HEK293 (cell line): ENCODE measurements around the gene MTMR3.

ENCODE experiments used
- HOXA7 ChIP-seq: sonication (generic); formaldehyde crosslinking; IDR thresholded peaks from 2 replicates; pipeline ENCODE4 v1.8.1; 2022; ENCODE audit warnings: missing genetic modification reagents, borderline replicate concordance
- KLF10 ChIP-seq: fragments of 450-650 bp; IDR thresholded peaks from 2 replicates; pipeline ENCODE4 v1.5.1; 2018; ENCODE audit warnings: missing biosample characterization, mild to moderate bottlenecking, missing genetic modification characterization
- ZBTB11 ChIP-seq: fragments of 450-650 bp; formaldehyde crosslinking; conservative IDR thresholded peaks from 2 replicates; pipeline ENCODE4 v1.5.1; 2016; ENCODE audit warnings: low read depth, missing biosample characterization, missing genetic modification characterization
- ZEB2 ChIP-seq: fragments of 450-650 bp; formaldehyde crosslinking; IDR thresholded peaks from 2 replicates; pipeline ENCODE4 v1.5.1; 2016; ENCODE audit warnings: missing biosample characterization, missing genetic modification characterization
- ZNF707 ChIP-seq: fragments of 450-650 bp; formaldehyde crosslinking; IDR thresholded peaks from 2 replicates; pipeline ENCODE4 v1.5.1; 2016; ENCODE audit warnings: missing biosample characterization, missing genetic modification characterization
- TF ChIP-seq, protein P1 (sequence below): fragments of 450-650 bp; formaldehyde crosslinking; IDR thresholded peaks from 2 replicates; pipeline ENCODE4 v1.5.1; 2016; ENCODE audit warnings: missing biosample characterization, missing genetic modification characterization
- TF ChIP-seq, protein P2 (sequence below): IDR thresholded peaks from 2 replicates; pipeline ENCODE4 v1.6.1; 2011; ENCODE audit warnings: mild to moderate bottlenecking, low read depth, low read length, borderline replicate concordance
- TF ChIP-seq, protein P3 (sequence below): fragments of 450-650 bp; formaldehyde crosslinking; IDR thresholded peaks from 2 replicates; pipeline ENCODE4 v1.5.1; 2017; ENCODE audit warnings: missing biosample characterization, missing genetic modification characterization
- TF ChIP-seq, protein P4 (sequence below): fragments of 450-650 bp; formaldehyde crosslinking; optimal IDR thresholded peaks from 2 replicates; pipeline ENCODE3; 2016; ENCODE audit warnings: missing biosample characterization, mild to moderate bottlenecking, missing genetic modification characterization
- TF ChIP-seq, protein P5 (sequence below): fragments of 450-650 bp; formaldehyde crosslinking; IDR thresholded peaks from 2 replicates; pipeline ENCODE4 v1.5.1; 2016; ENCODE audit warnings: missing biosample characterization, missing genetic modification characterization, low read depth

GRCh38 chr22:29954203-29954855 lies 71.4 kb downstream of the MTMR3 start:
- TF ChIP-seq, protein P1, sequence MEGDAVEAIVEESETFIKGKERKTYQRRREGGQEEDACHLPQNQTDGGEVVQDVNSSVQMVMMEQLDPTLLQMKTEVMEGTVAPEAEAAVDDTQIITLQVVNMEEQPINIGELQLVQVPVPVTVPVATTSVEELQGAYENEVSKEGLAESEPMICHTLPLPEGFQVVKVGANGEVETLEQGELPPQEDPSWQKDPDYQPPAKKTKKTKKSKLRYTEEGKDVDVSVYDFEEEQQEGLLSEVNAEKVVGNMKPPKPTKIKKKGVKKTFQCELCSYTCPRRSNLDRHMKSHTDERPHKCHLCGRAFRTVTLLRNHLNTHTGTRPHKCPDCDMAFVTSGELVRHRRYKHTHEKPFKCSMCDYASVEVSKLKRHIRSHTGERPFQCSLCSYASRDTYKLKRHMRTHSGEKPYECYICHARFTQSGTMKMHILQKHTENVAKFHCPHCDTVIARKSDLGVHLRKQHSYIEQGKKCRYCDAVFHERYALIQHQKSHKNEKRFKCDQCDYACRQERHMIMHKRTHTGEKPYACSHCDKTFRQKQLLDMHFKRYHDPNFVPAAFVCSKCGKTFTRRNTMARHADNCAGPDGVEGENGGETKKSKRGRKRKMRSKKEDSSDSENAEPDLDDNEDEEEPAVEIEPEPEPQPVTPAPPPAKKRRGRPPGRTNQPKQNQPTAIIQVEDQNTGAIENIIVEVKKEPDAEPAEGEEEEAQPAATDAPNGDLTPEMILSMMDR = no peak
- TF ChIP-seq ZEB2 (tag by site-specific recombination) (no peak), ZNF707 (tag by site-specific recombination) (no peak), KLF10 (tag by site-specific recombination) (no peak), ZBTB11 (tag by site-specific recombination) (no peak), HOXA7 (no peak)
- TF ChIP-seq, protein P2, sequence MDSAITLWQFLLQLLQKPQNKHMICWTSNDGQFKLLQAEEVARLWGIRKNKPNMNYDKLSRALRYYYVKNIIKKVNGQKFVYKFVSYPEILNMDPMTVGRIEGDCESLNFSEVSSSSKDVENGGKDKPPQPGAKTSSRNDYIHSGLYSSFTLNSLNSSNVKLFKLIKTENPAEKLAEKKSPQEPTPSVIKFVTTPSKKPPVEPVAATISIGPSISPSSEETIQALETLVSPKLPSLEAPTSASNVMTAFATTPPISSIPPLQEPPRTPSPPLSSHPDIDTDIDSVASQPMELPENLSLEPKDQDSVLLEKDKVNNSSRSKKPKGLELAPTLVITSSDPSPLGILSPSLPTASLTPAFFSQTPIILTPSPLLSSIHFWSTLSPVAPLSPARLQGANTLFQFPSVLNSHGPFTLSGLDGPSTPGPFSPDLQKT = no peak
- TF ChIP-seq, protein P3, sequence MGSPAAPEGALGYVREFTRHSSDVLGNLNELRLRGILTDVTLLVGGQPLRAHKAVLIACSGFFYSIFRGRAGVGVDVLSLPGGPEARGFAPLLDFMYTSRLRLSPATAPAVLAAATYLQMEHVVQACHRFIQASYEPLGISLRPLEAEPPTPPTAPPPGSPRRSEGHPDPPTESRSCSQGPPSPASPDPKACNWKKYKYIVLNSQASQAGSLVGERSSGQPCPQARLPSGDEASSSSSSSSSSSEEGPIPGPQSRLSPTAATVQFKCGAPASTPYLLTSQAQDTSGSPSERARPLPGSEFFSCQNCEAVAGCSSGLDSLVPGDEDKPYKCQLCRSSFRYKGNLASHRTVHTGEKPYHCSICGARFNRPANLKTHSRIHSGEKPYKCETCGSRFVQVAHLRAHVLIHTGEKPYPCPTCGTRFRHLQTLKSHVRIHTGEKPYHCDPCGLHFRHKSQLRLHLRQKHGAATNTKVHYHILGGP (tag by site-specific recombination) = no peak
- TF ChIP-seq, protein P4, sequence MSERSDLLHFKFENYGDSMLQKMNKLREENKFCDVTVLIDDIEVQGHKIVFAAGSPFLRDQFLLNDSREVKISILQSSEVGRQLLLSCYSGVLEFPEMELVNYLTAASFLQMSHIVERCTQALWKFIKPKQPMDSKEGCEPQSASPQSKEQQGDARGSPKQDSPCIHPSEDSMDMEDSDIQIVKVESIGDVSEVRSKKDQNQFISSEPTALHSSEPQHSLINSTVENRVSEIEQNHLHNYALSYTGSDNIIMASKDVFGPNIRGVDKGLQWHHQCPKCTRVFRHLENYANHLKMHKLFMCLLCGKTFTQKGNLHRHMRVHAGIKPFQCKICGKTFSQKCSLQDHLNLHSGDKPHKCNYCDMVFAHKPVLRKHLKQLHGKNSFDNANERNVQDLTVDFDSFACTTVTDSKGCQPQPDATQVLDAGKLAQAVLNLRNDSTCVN (tag by site-specific recombination) = no peak
- TF ChIP-seq, protein P5, sequence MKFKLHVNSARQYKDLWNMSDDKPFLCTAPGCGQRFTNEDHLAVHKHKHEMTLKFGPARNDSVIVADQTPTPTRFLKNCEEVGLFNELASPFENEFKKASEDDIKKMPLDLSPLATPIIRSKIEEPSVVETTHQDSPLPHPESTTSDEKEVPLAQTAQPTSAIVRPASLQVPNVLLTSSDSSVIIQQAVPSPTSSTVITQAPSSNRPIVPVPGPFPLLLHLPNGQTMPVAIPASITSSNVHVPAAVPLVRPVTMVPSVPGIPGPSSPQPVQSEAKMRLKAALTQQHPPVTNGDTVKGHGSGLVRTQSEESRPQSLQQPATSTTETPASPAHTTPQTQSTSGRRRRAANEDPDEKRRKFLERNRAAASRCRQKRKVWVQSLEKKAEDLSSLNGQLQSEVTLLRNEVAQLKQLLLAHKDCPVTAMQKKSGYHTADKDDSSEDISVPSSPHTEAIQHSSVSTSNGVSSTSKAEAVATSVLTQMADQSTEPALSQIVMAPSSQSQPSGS (tag by site-specific recombination) = no peak
